ENCODE data around the gene NDUFB1.

NDUFB1 gene

DNA sequence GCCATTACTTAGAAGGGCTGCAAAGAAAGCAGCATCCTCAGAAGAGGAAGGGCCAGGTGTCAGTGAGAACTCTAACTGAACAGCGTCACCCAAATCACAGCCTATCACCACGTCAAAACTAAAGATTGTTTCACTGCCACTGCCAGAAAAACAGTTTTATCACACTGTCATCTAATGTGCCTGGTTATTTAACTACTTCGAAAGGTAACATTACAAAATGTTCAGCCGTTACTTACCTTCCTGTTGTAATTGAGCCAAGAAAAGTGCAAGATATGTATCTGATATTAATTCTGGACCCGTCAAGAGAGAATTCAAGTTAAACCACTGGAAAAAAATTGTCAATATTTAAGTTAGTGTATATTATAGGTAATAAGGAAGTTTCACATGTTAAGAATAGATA lies 33.0 kb downstream of the NDUFB1 start:
- DNase-seq = no peak

DNA sequence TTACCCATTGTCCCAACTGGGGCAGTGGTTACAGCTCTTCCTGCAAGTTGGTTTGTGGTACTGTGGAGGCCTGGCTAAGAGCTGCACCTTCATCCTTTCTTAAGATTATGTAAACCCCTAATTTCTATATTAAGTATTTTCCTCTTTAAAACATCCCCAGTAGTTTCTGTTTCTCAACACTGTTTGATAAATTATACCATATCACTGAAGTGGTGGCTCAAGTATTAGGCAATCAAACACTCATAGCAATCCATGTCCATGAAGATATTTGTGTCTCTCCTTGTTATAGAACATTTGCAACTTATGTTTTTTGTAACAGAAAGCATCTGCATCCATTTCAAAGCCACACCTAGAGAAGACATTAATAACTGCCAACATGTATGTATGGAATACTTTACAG lies 47.0 kb downstream of the NDUFB1 start:
- DNase-seq = no peak

Data from CD4-positive, alpha-beta T cell treated with Interleukin-21 for 1 hour (primary cell).